Left forelimb (tissue), 1 donor: ENCODE data around the gene GNA14.
"Not testable (repeated sequence)": the region's sequence is repeated elsewhere in the genome, so short reads cannot be mapped to it uniquely, and the experiment has no call there.

ENCODE experiments used
- DNase-seq: peaks from one replicate; pipeline ENCODE4 v3.0.0-alpha.2; 2018; ENCODE audit warnings: low spot score

Gene GNA14

GRCh38 chr9:77449240-77450084 is 198.7 kb downstream of the GNA14 start:
- DNase-seq, result no peak

GRCh38 chr9:77447646-77448045 is 200.5 kb downstream of the GNA14 start:
- DNase-seq, result no peak

- no peak for DNase-seq
Measured at GRCh38 chr9:77442436-77442835, 205.7 kb downstream of the GNA14 start.

- not testable (repeated sequence) for DNase-seq
Measured at GRCh38 chr9:77441124-77441523, 207.0 kb downstream of the GNA14 start.

- DNase-seq, result no peak
Measured at GRCh38 chr9:77440057-77440456, 208.1 kb downstream of the GNA14 start.

- DNase-seq, result no peak
Measured at GRCh38 chr9:77438653-77439052, 209.5 kb downstream of the GNA14 start.

- DNase-seq, result no peak
Measured at GRCh38 chr9:77435688-77436087, 212.4 kb downstream of the GNA14 start.

- no peak for DNase-seq
Measured at GRCh38 chr9:77435277-77435676, 212.8 kb downstream of the GNA14 start.

- no peak for DNase-seq
Measured at GRCh38 chr9:77433675-77434445, 214.3 kb downstream of the GNA14 start.

GRCh38 chr9:77432053-77432452 is 216.1 kb downstream of the GNA14 start:
- no peak for DNase-seq

- no peak for DNase-seq
Measured at GRCh38 chr9:77429928-77430327, 218.2 kb downstream of the GNA14 start.

GRCh38 chr9:77427256-77427927 is 220.7 kb downstream of the GNA14 start:
- no peak for DNase-seq

GRCh38 chr9:77426712-77427111 is 221.4 kb downstream of the GNA14 start:
- no peak for DNase-seq

GRCh38 chr9:77424993-77425392 is 223.1 kb downstream of the GNA14 start:
- no peak for DNase-seq

- no peak for DNase-seq
Measured at GRCh38 chr9:77423841-77424240, 224.3 kb downstream of the GNA14 start.

GRCh38 chr9:77422969-77423368 is 225.2 kb downstream of the GNA14 start:
- no peak for DNase-seq

GRCh38 chr9:77421506-77422265 is 226.4 kb downstream of the GNA14 start:
- no peak for DNase-seq

GRCh38 chr9:77420641-77421040 is 227.5 kb downstream of the GNA14 start:
- DNase-seq, result no peak

GRCh38 chr9:77418226-77418625 is 229.9 kb downstream of the GNA14 start:
- no peak for DNase-seq

GRCh38 chr9:77417566-77417965 is 230.6 kb downstream of the GNA14 start:
- no peak for DNase-seq

- DNase-seq, result not testable (repeated sequence)
Measured at GRCh38 chr9:77408521-77408920, 239.6 kb downstream of the GNA14 start.

- DNase-seq, result no peak
Measured at GRCh38 chr9:77403239-77403638, 244.9 kb downstream of the GNA14 start.
